Choroid plexus epithelial cell (primary cell): ENCODE results near the gene CNDP1.

Experiments used
- DNase-seq: peaks from one replicate; pipeline ENCODE4 v3.0.0-alpha.2; 2010; ENCODE audit warnings: low read depth
- H3K4me3 ChIP-seq: 2 replicates; pipeline ENCODE4 v1.5.1; 2011; ENCODE audit warnings: low read depth, mild to moderate bottlenecking, control low read depth, low read length, moderate library complexity
- CTCF ChIP-seq: conservative IDR thresholded peaks from 2 replicates; pipeline ENCODE4 v1.5.1; 2011; ENCODE audit warnings: low read depth, mild to moderate bottlenecking, control low read depth, inconsistent platforms, low read length, moderate library complexity

The CNDP1 gene

GRCh38 chr18:74515620-74516231 lies 18.6 kb upstream of the CNDP1 start:
- TF ChIP-seq CTCF = no peak

GRCh38 chr18:74516271-74517235 lies 17.7 kb upstream of the CNDP1 start:
- no peak overlapping the region for H3K4me3 ChIP-seq
- no peak for DNase-seq
- TF ChIP-seq CTCF = no peak

More at GRCh38 chr18:74515620-74516231, 18.6 kb upstream of the CNDP1 start:
- DNase-seq = no peak
- H3K4me3 ChIP-seq = no peak overlapping the region

GRCh38 chr18:74517236-74517630 lies 17.1 kb upstream of the CNDP1 start:
- no peak overlapping the region for H3K4me3 ChIP-seq
- no peak for DNase-seq
- TF ChIP-seq CTCF = no peak

- H3K4me3 ChIP-seq = no peak overlapping the region
- TF ChIP-seq CTCF = no peak
- DNase-seq = no peak
Measured at GRCh38 chr18:74518456-74519295, 15.6 kb upstream of the CNDP1 start.

- no peak for TF ChIP-seq CTCF
- no peak for DNase-seq
- no peak overlapping the region for H3K4me3 ChIP-seq
Measured at GRCh38 chr18:74519320-74520095, 14.8 kb upstream of the CNDP1 start.
